Keratinocyte (primary cell): ENCODE measurements around the gene DNLZ. TPM values are rescaled to one million over a fixed set of nuclear protein-coding genes. Genes with fewer than 3 reads are reported as not detected.

Source experiments
- DNase-seq: peaks from one replicate; pipeline ENCODE4 v3.0.0-alpha.2; 2011; ENCODE audit warnings: low read depth, missing footprints, low spot score
- FAIRE-seq: peaks from 2 replicates; lab custom pipeline; 2011; peaks lifted over from hg19 to GRCh38; lab: Jason Lieb, UNC
- H2AFZ ChIP-seq: 2 replicates; pipeline ENCODE4 v1.6.0; 2012; ENCODE audit warnings: low read length, control low read depth, inconsistent platforms; ENCODE audit not compliant: control insufficient read depth
- H3K27ac ChIP-seq: 2 replicates; pipeline ENCODE4 v1.5.1; 2011; ENCODE audit warnings: low read length; ENCODE audit not compliant: control insufficient read depth, insufficient read depth
- H3K27me3 ChIP-seq: 3 replicates; pipeline ENCODE4 v1.6.0; 2011; ENCODE audit warnings: low read length; ENCODE audit not compliant: control insufficient read depth, insufficient read depth; ENCODE audit errors: extremely low read depth
- H3K36me3 ChIP-seq, 2 experiments: 2 replicates in 1 of 2; 3 replicates in 1 of 2; pipeline ENCODE4 v1.5.1; 2011; ENCODE audit warnings: low read length in 2 of 2, mild to moderate bottlenecking in 1 of 2; ENCODE audit not compliant: control insufficient read depth in 2 of 2, insufficient read depth in 2 of 2; ENCODE audit errors: extremely low read depth in 1 of 2
- H3K4me1 ChIP-seq: 3 replicates; pipeline ENCODE4 v1.5.1; 2011; ENCODE audit warnings: low read length; ENCODE audit not compliant: control insufficient read depth, insufficient read depth; ENCODE audit errors: extremely low read depth
- H3K4me2 ChIP-seq: 3 replicates; pipeline ENCODE4 v1.6.0; 2011; ENCODE audit warnings: low read depth, low read length; ENCODE audit not compliant: control insufficient read depth, insufficient read depth; ENCODE audit errors: extremely low read depth
- H3K4me3 ChIP-seq, 3 experiments: fragments of 200-600 bp in 1 of 3; sonication (generic) in 1 of 3; 2 replicates in 2 of 3; 3 replicates in 1 of 3; pipeline ENCODE4 v1.5.1; 2011 to 2016; ENCODE audit warnings: low read length in 3 of 3, mild to moderate bottlenecking in 3 of 3, control low read depth in 2 of 3, inconsistent platforms in 1 of 3, low read depth in 1 of 3, mixed read lengths in 1 of 3, mixed run types in 1 of 3, moderate library complexity in 1 of 3; ENCODE audit not compliant: control insufficient read depth in 2 of 3, insufficient read depth in 2 of 3; ENCODE audit errors: extremely low read depth in 1 of 3
- H3K79me2 ChIP-seq: 2 replicates; pipeline ENCODE4 v1.6.0; 2012; ENCODE audit warnings: low read length; ENCODE audit not compliant: control insufficient read depth, insufficient read depth
- H3K9ac ChIP-seq: 3 replicates; pipeline ENCODE4 v1.6.0; 2011; ENCODE audit warnings: low read length; ENCODE audit not compliant: control insufficient read depth, insufficient read depth; ENCODE audit errors: extremely low read depth
- H3K9me1 ChIP-seq: 3 replicates; pipeline ENCODE4 v1.6.0; 2011; ENCODE audit warnings: low read length; ENCODE audit not compliant: control insufficient read depth, insufficient read depth; ENCODE audit errors: extremely low read depth
- H3K9me3 ChIP-seq: 2 replicates; pipeline ENCODE4 v1.5.1; 2012; ENCODE audit warnings: low read depth, low read length; ENCODE audit not compliant: control insufficient read depth
- H4K20me1 ChIP-seq: 3 replicates; pipeline ENCODE4 v1.6.0; 2011; ENCODE audit warnings: low read length; ENCODE audit not compliant: control insufficient read depth, insufficient read depth; ENCODE audit errors: extremely low read depth
- EZH2 ChIP-seq: IDR thresholded peaks from one replicate; pipeline ENCODE4 v1.6.1; 2012; ENCODE audit warnings: inconsistent platforms, mild to moderate bottlenecking, low read length, moderate library complexity
- dilution Hi-C: fragments of 300-500 bp; cut with MboI; formaldehyde crosslinking; loops from one replicate; pipeline ENCODE4 v1.7.0; 2020; ENCODE audit warnings: low sequenced_read_pairs; ENCODE audit not compliant: extremely low pct_ligation_motif_present
- polyA plus RNA-seq, 5 experiments: library from polyadenylated mRNA; depleted of rRNA in 3 of 5; stranded (reverse) in 3 of 5; stranded (forward) in 1 of 5; unstranded in 1 of 5; fragments of >200 nt; gene quantifications; 1 replicate in 1 of 5; 2 replicates in 3 of 5; 3 replicates in 1 of 5; pipeline versions ENCODE4 v1.2.1 to v1.2.3, GENCODE V29; 2011 to 2012; ENCODE audit warnings: missing spikeins in 2 of 5, low read depth in 1 of 5, low replicate concordance in 1 of 5
- TF ChIP-seq, protein P1 (sequence below), 3 experiments: IDR thresholded peaks in 1 of 3; conservative IDR thresholded peaks in 1 of 3; optimal IDR thresholded peaks in 1 of 3; 2 replicates in 2 of 3; 3 replicates in 1 of 3; pipeline versions ENCODE3 to v1.5.1; 2011; ENCODE audit warnings: low read length in 3 of 3, mild to moderate bottlenecking in 3 of 3, moderate library complexity in 2 of 3, control low read depth in 1 of 3, inconsistent platforms in 1 of 3; ENCODE audit not compliant: insufficient read depth in 2 of 3; ENCODE audit errors: extremely low read depth in 1 of 3

Gene DNLZ
- polyA plus RNA-seq, 1 donor (not counting 4 experiments of a cell fraction or from before 2014, with no cell fraction given) = 6.7 TPM

DNA sequence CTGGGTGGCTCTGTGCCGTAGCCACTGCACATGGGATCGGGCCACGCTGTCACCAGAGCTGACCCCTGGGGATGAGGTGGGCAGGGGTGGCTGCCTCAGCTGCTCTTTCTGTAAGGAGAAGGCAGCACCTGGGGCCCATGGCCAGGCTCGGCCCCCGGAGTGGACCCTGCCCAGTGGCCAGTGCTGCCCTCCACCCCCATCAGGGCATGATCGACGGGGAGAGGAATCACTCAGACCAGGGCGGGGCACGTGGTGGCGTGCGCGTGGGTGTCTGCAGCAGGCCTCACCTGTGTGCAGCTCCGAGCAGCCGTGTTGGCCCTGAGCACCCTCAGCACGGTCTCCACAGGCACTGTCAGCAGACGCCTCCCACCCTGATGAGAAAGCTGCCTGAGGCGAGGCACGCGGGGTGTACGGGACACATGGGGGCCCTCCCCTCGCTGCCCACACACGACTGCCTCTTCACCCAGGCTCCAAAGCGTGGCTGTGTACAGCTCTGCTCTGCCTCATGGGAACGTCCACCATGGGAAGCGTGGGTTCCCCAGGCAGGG lies 18.5 kb upstream of the DNLZ start:
- H3K36me3 ChIP-seq = peaks cover 28 to 42% of the 10 kb centered on the region in 2 experiments
- no peaks in the 10 kb centered on the region for H3K9me1 ChIP-seq
- H4K20me1 ChIP-seq = peaks cover under 1% of the 10 kb centered on the region
- dilution Hi-C loops = no loop called here
- DNase-seq = no peak
- H2AFZ ChIP-seq = no peak overlapping the region
- FAIRE-seq = no peak
- H3K27ac ChIP-seq = no peak overlapping the region
- no peaks in the 10 kb centered on the region for H3K9me3 ChIP-seq
- H3K4me1 ChIP-seq = no peaks in the 10 kb centered on the region
- TF ChIP-seq EZH2 = no peak
- TF ChIP-seq, protein P1, sequence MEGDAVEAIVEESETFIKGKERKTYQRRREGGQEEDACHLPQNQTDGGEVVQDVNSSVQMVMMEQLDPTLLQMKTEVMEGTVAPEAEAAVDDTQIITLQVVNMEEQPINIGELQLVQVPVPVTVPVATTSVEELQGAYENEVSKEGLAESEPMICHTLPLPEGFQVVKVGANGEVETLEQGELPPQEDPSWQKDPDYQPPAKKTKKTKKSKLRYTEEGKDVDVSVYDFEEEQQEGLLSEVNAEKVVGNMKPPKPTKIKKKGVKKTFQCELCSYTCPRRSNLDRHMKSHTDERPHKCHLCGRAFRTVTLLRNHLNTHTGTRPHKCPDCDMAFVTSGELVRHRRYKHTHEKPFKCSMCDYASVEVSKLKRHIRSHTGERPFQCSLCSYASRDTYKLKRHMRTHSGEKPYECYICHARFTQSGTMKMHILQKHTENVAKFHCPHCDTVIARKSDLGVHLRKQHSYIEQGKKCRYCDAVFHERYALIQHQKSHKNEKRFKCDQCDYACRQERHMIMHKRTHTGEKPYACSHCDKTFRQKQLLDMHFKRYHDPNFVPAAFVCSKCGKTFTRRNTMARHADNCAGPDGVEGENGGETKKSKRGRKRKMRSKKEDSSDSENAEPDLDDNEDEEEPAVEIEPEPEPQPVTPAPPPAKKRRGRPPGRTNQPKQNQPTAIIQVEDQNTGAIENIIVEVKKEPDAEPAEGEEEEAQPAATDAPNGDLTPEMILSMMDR (optimal IDR thresholded peaks at IDR 0.05 in 1 of 3, IDR thresholded peaks at IDR 0.05 in 1 of 3, conservative IDR thresholded peaks at IDR 0.05 in 1 of 3; ENCODE audit: extremely low read depth in 1 of 3, insufficient read depth in 2 of 3, low read length in 3 of 3) = no peak
- no peak overlapping the region for H3K4me2 ChIP-seq
- no peak overlapping the region for H3K4me3 ChIP-seq
- H3K9ac ChIP-seq = no peak overlapping the region
- H3K79me2 ChIP-seq = no peaks in the 10 kb centered on the region
- H3K27me3 ChIP-seq = no peaks in the 10 kb centered on the region

DNA sequence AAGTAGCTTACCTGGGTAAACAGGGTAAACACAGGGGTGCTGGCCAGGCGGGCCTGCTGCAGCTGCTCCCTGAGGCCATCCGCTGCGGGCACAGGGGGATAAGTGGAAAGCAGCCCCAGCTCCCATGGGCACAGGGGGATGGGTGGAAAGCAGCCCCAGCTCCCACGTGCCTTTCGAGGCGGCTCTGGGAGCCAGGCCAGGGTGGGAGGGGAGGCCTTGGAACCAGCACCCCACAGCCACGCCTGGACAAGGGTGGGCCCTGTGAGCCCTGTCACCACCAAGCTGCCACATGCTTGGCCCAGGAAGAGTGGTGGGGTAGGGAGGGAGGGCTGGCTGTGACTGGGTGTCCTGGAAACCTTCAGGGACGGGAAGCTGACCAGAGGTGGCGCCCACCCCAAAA lies 17.8 kb upstream of the DNLZ start:
- H3K9me3 ChIP-seq = no peaks in the 10 kb centered on the region
- H3K9me1 ChIP-seq = no peaks in the 10 kb centered on the region
- peaks cover 25 to 42% of the 10 kb centered on the region in 2 experiments for H3K36me3 ChIP-seq
- H3K4me3 ChIP-seq = no peak overlapping the region
- dilution Hi-C loops = no loop called here
- no peak overlapping the region for H2AFZ ChIP-seq
- H3K4me2 ChIP-seq = no peak overlapping the region
- H3K27ac ChIP-seq = no peak overlapping the region
- H3K4me1 ChIP-seq = no peaks in the 10 kb centered on the region
- H3K79me2 ChIP-seq = no peaks in the 10 kb centered on the region
- no peak for FAIRE-seq
- peaks cover 2% of the 10 kb centered on the region for H4K20me1 ChIP-seq
- no peaks in the 10 kb centered on the region for H3K27me3 ChIP-seq
- H3K9ac ChIP-seq = no peak overlapping the region
- no peak for DNase-seq
- TF ChIP-seq, protein P1 (optimal IDR thresholded peaks at IDR 0.05 in 1 of 3, IDR thresholded peaks at IDR 0.05 in 1 of 3, conservative IDR thresholded peaks at IDR 0.05 in 1 of 3; ENCODE audit: extremely low read depth in 1 of 3, insufficient read depth in 2 of 3, low read length in 3 of 3) = no peak
